Adrenal gland (tissue), 12 donors: ENCODE data around the gene PRKCZ. TPM values are rescaled to one million over a fixed set of nuclear protein-coding genes. Genes with fewer than 3 reads are reported as not detected.

Source experiments
- DNase-seq, 7 donors: peaks; one replicate each; pipeline ENCODE4 v3.0.0-alpha.2; 2019 to 2020
- H3K27ac ChIP-seq, 5 donors: fragments of 200-600 bp; sonication (generic) in 4 of 5; 1 replicate in 3 of 5; 2 replicates in 2 of 5; pipeline versions ENCODE4 v1.5.1 to v1.8.0; 2016 to 2020; ENCODE audit warnings: mild to moderate bottlenecking in 1 of 5
- H3K27me3 ChIP-seq: fragments of 200-600 bp; 2 replicates; pipeline ENCODE4 v1.8.0; 2021
- H3K36me3 ChIP-seq, 2 donors: fragments of 200-600 bp; replicated peaks in 1 of 2; 1 replicate in 1 of 2; 2 replicates in 1 of 2; pipeline versions ENCODE4 v1.5.1 to v1.8.0; 2018 to 2022
- H3K4me1 ChIP-seq, 2 donors: fragments of 200-600 bp; replicated peaks in 1 of 2; 1 replicate in 1 of 2; 2 replicates in 1 of 2; pipeline versions ENCODE4 v1.5.1 to v1.8.0; 2018 to 2021
- H3K4me3 ChIP-seq, 4 donors: fragments of 200-600 bp; sonication (generic) in 3 of 4; one replicate each; pipeline ENCODE4 v1.5.1; 2016 to 2018
- H3K9me3 ChIP-seq, 3 donors: fragments of 200-600 bp; sonication (generic) in 1 of 3; replicated peaks in 1 of 3; 1 replicate in 2 of 3; 2 replicates in 1 of 3; pipeline versions ENCODE4 v1.5.1 to v1.8.0; 2016 to 2021
- CTCF ChIP-seq, 6 experiments: fragments of 450-650 bp in 4 of 6; fragments of 200-600 bp in 2 of 6; sonication (generic) in 1 of 6; IDR thresholded peaks; 1 replicate in 5 of 6; 2 replicates in 1 of 6; pipeline versions ENCODE4 v1.5.1 to v1.8.0; 2016 to 2021; ENCODE audit warnings: antibody characterized with exemption in 6 of 6, mild to moderate bottlenecking in 2 of 6, moderate library complexity in 1 of 6
- POLR2A ChIP-seq, 2 donors: fragments of 450-650 bp; IDR thresholded peaks; one replicate each; pipeline ENCODE4 v1.6.1; 2017; ENCODE audit warnings: antibody characterized with exemption in 2 of 2, mild to moderate bottlenecking in 2 of 2, moderate library complexity in 1 of 2
- WGBS, 4 donors: extraction: QIAGEN DNeasy Blood & Tissue Kit in 2 of 4; methylation state at CpG; one replicate each; pipeline versions ENCODE4 v1.1.5 to v1.1.7; 2013 to 2017; 5-methylcytosine and 5-hydroxymethylcytosine counted together
- intact Hi-C, 2 donors: fragments of 100-400 bp; cut with DNase I; formaldehyde crosslinking; loops; one replicate each; pipeline versions ENCODE4 v1.14.1 to v1.15.0; 2022 to 2023
- polyA plus RNA-seq, 3 donors: library from polyadenylated mRNA; stranded (reverse); fragments of 200-250 nt in 2 of 3; fragments of 350-450 nt in 1 of 3; fragmentation: Illumina TruSeq in 1 of 3; extraction: RNeasy Lipid Tissue Mini Kit (QIAGEN cat#74804) in 1 of 3; gene quantifications; one replicate each; pipeline ENCODE4 v1.2.3, GENCODE V29; 2013 to 2014
- total RNA-seq, 9 donors: library from RNA; depleted of rRNA in 4 of 9; stranded (reverse); fragments of >200 nt in 4 of 9; fragments of 120-200 nt in 1 of 9; fragmentation: NEBNext Ultra II Directional in 1 of 9; extraction: Animal tissue kit (Norgen Biotek cat#: 25700) in 1 of 9; gene quantifications; one replicate each; pipeline versions ENCODE4 v1.1.0 to v1.2.4, GENCODE V29; 2013 to 2023
- donor health status: healthy with polysubstance abuse.
- donor health status: Bipolar disorder and iron deficiency.
- donor health status: DM: yes; HTN: yes; CAD: no.
- donor health status: DM: no; HTN: no; CAD: no.
- donor health status: DM: no; HTN: no; CAD: no.
- donor health status: DM: yes; HTN: yes; CAD: no.

Gene PRKCZ
- total and polyA plus RNA-seq, 12 donors = 8.2 to 50.5 (median 25.4) TPM

- DNase-seq = peak in 4 of 7 donors; percentile 38 to 65 (median 52)
- no peak overlapping the region for H3K4me3 ChIP-seq
- no peaks in the 10 kb centered on the region for H3K9me3 ChIP-seq
- 58 to 80% (median 68%) methylated on average over 16 to 24 of the region's 24 CpGs for WGBS, 4 donors
- no peaks in the 10 kb centered on the region for H3K27me3 ChIP-seq
- intact Hi-C loops = no loop called here
- H3K27ac ChIP-seq = peak overlapping the region in 4 of 5 donors; percentile 62 to 95 (median 82)
- peaks cover 25 to 55% of the 10 kb centered on the region in 2 donors for H3K4me1 ChIP-seq
- TF ChIP-seq POLR2A (IDR thresholded peaks at IDR 0.05) (no peak), CTCF (IDR thresholded peaks at IDR 0.05) (no peak)
- H3K36me3 ChIP-seq = no peaks in the 10 kb centered on the region
These were observed 158.4 kb downstream of the PRKCZ start for GRCh38 chr1:2208309-2209239.

GRCh38 chr1:2209400-2210083 lies 159.3 kb downstream of the PRKCZ start:
- WGBS, 4 donors = 76 to 82% (median 78%) methylated on average over 14 to 18 of the region's 18 CpGs
- Histone ChIP-seq H3K4me3 (no peak overlapping the region), H3K4me1 (peaks cover 34 to 56% of the 10 kb centered on the region in 2 donors), H3K27me3 (no peaks in the 10 kb centered on the region), H3K27ac (peak overlapping the region in 1 of 5 donors; percentile 93), H3K9me3 (no peaks in the 10 kb centered on the region), H3K36me3 (no peaks in the 10 kb centered on the region)
- intact Hi-C loops = loop anchor here in 1 of 2 donors (5.0 kb wide), 1 partner anchor 108 kb away; no protein-coding TSS in a partner anchor
- TF ChIP-seq POLR2A (IDR thresholded peaks at IDR 0.05) = no peak
- TF ChIP-seq CTCF (IDR thresholded peaks at IDR 0.05) = no peak
- DNase-seq = no peak

GRCh38 chr1:2210084-2210653 lies 160.0 kb downstream of the PRKCZ start:
- intact Hi-C loops = loop anchor here in 1 of 2 donors (5.0 kb wide), 1 partner anchor 107 kb away; no protein-coding TSS in a partner anchor
- H3K27ac ChIP-seq = no peak overlapping the region

More at GRCh38 chr1:2210084-2210653, 160.0 kb downstream of the PRKCZ start:
- 86 to 89% (median 88%) methylated on average over 8 to 19 of the region's 19 CpGs for WGBS, 4 donors
- H3K27me3 ChIP-seq = no peaks in the 10 kb centered on the region
- H3K4me3 ChIP-seq = no peak overlapping the region
- H3K36me3 ChIP-seq = no peaks in the 10 kb centered on the region
- TF ChIP-seq POLR2A (IDR thresholded peaks at IDR 0.05) = no peak
- no peak for TF ChIP-seq CTCF (IDR thresholded peaks at IDR 0.05)
- peaks cover 40 to 62% of the 10 kb centered on the region in 2 donors for H3K4me1 ChIP-seq
- peak in 2 of 7 donors; percentile 1 to 13 for DNase-seq
- H3K9me3 ChIP-seq = no peaks in the 10 kb centered on the region
